ENCODE measurements around the gene CDK18.

GRCh38 chr1:205481629-205482151 lies 22.8 kb upstream of the CDK18 start:
- no peak for TF ChIP-seq CTCF (IDR thresholded peaks at IDR 0.05; ENCODE audit: low read depth, low read length)
- TF ChIP-seq EZH2phosphoT487 (IDR thresholded peaks at IDR 0.05; ENCODE audit: low read depth): no peak

Measured in OCI-LY3 (cell line).